Colonic mucosa (tissue), 4 donors: Measurements from ENCODE around the gene DGCR8. TPM values are rescaled to one million over a fixed set of nuclear protein-coding genes. Genes with fewer than 3 reads are reported as not detected.
A peak's percentile ranks its signal among the peaks of the same experiment; 100 is the strongest.

Experiments
- DNase-seq: peaks from one replicate; pipeline ENCODE4 v3.0.0-alpha.2; 2020
- H3K27ac ChIP-seq: fragments of 200-600 bp; one replicate; pipeline ENCODE4 v1.8.0; 2021
- H3K27me3 ChIP-seq: fragments of 200-600 bp; one replicate; pipeline ENCODE4 v1.8.0; 2021
- H3K36me3 ChIP-seq: fragments of 200-600 bp; one replicate; pipeline ENCODE4 v1.8.0; 2021
- H3K4me1 ChIP-seq: fragments of 200-600 bp; one replicate; pipeline ENCODE4 v1.8.0; 2021; ENCODE audit warnings: mild to moderate bottlenecking
- H3K4me3 ChIP-seq: fragments of 200-600 bp; one replicate; pipeline ENCODE4 v1.8.0; 2021
- H3K9ac ChIP-seq, 2 donors: one replicate each; pipeline ENCODE4 v1.7.0; 2013; ENCODE audit warnings: control low read depth in 2 of 2, low read depth in 2 of 2, low read length in 2 of 2
- H3K9me3 ChIP-seq: fragments of 200-600 bp; one replicate; pipeline ENCODE4 v1.8.0; 2021
- CTCF ChIP-seq: fragments of 200-600 bp; IDR thresholded peaks from one replicate; pipeline ENCODE4 v1.8.0; 2022; ENCODE audit warnings: antibody characterized with exemption, mild to moderate bottlenecking
- intact Hi-C: fragments of 100-400 bp; cut with DNase I; formaldehyde crosslinking; loops from one replicate; pipeline ENCODE4 v1.14.1; 2022
- total RNA-seq, 2 donors: library from RNA; stranded (reverse); fragmentation: NEBNext Ultra II Directional in 1 of 2; extraction: Animal tissue kit (Norgen Biotek cat#: 25700) in 1 of 2; gene quantifications; one replicate each; pipeline ENCODE4 v1.2.1, GENCODE V29; 2021
- donor health status: healthy.
- donor health status: DM: no; HTN: no; CAD: no.
- donor health status: DM: no; HTN: no; CAD: no.

Gene DGCR8
- total RNA-seq, 2 donors from 2014 or later: 21.1 to 52.7 TPM

GRCh38 chr22:20112623-20113511, 32.8 kb downstream of the DGCR8 start:
- no peak for DNase-seq
- no peak overlapping the region for H3K9ac ChIP-seq
- H3K4me1 ChIP-seq: peaks cover 7% of the 10 kb centered on the region
- H3K36me3 ChIP-seq: peaks cover 8% of the 10 kb centered on the region
- TF ChIP-seq CTCF: no peak
- no peak overlapping the region for H3K4me3 ChIP-seq
- H3K27ac ChIP-seq: no peak overlapping the region
- no peaks in the 10 kb centered on the region for H3K9me3 ChIP-seq
- intact Hi-C loops: loop anchor here (10.0 kb wide), 1 partner anchor 148 kb away; no protein-coding TSS in a partner anchor
- H3K27me3 ChIP-seq: no peaks in the 10 kb centered on the region

- no peak overlapping the region for H3K9ac ChIP-seq
- intact Hi-C loops: loop anchor here (10.0 kb wide), 1 partner anchor 149 kb away; no protein-coding TSS in a partner anchor
- H3K27ac ChIP-seq: no peak overlapping the region
Measured at GRCh38 chr22:20113551-20114310, 33.7 kb downstream of the DGCR8 start.

GRCh38 chr22:20114506-20115475, 34.8 kb downstream of the DGCR8 start:
- Histone ChIP-seq H3K4me3 (no peak overlapping the region), H3K4me1 (peaks cover 7% of the 10 kb centered on the region), H3K27me3 (no peaks in the 10 kb centered on the region), H3K9me3 (no peaks in the 10 kb centered on the region), H3K9ac (no peak overlapping the region), H3K27ac (no peak overlapping the region), H3K36me3 (peaks cover 7% of the 10 kb centered on the region)
- DNase-seq: no peak
- TF ChIP-seq CTCF: no peak
- intact Hi-C loops: loop anchor here (5.0 to 10.0 kb wide), 2 partner anchors 32 to 150 kb away; partner anchors contain the start of gene DGCR8

More at GRCh38 chr22:20113551-20114310, 33.7 kb downstream of the DGCR8 start:
- Histone ChIP-seq H3K36me3 (peaks cover 8% of the 10 kb centered on the region), H3K4me3 (no peak overlapping the region), H3K27me3 (no peaks in the 10 kb centered on the region), H3K9me3 (no peaks in the 10 kb centered on the region), H3K4me1 (peaks cover 7% of the 10 kb centered on the region)
- no peak for DNase-seq
- no peak for TF ChIP-seq CTCF

GRCh38 chr22:20115691-20116375, 35.8 kb downstream of the DGCR8 start, which contains the start of gene RANBP1:
RANBP1 (plus strand) TSS chr22:20116104; CDS start chr22:20116185, 81 bp downstream.
- no peaks in the 10 kb centered on the region for H3K36me3 ChIP-seq
- H3K4me3 ChIP-seq: peak within 1 kb of the TSS; percentile 89
- H3K9me3 ChIP-seq: no peaks in the 10 kb centered on the region
- H3K27ac ChIP-seq: peak within 1 kb of the TSS; percentile 74
- peak within 1 kb of the TSS; percentile 79 to 89 for H3K9ac ChIP-seq
- intact Hi-C loops: loop anchor here (5.0 to 10.0 kb wide), 2 partner anchors 34 to 151 kb away; partner anchors contain the start of gene DGCR8
- peaks cover 7% of the 10 kb centered on the region for H3K4me1 ChIP-seq
- no peak for DNase-seq
- no peak for TF ChIP-seq CTCF
- no peaks in the 10 kb centered on the region for H3K27me3 ChIP-seq
